Nephron progenitor cell (in vitro differentiated cells): ENCODE results near the gene ZBTB7C.

Experiments used
- DNase-seq: peaks from one replicate; pipeline ENCODE4 v3.0.0; 2021
- H3K27ac Mint-ChIP-seq: 2 replicates; pipeline ENCODE4 v1.8.0; 2021; ENCODE audit warnings: mild to moderate bottlenecking, moderate library complexity, mixed read lengths
- H3K27me3 Mint-ChIP-seq: 2 replicates; pipeline ENCODE4 v1.8.0; 2021; ENCODE audit warnings: mild to moderate bottlenecking, low read depth, mixed read lengths; ENCODE audit not compliant: poor library complexity
- H3K36me3 Mint-ChIP-seq: 2 replicates; pipeline ENCODE4 v1.8.0; 2021; ENCODE audit warnings: low read depth, mixed read lengths
- H3K4me1 Mint-ChIP-seq: 2 replicates; pipeline ENCODE4 v1.8.0; 2021; ENCODE audit warnings: mixed read lengths
- H3K4me3 Mint-ChIP-seq: 2 replicates; pipeline ENCODE4 v1.8.0; 2021; ENCODE audit warnings: mild to moderate bottlenecking, moderate library complexity, mixed read lengths
- H3K9me3 Mint-ChIP-seq: 2 replicates; pipeline ENCODE4 v1.8.0; 2021; ENCODE audit warnings: mild to moderate bottlenecking, moderate library complexity, mixed read lengths
- TF ChIP-seq, protein P1 (sequence below): fragments of 200-600 bp; sonication (generic); IDR thresholded peaks from 2 replicates; pipeline ENCODE4 v1.5.0; 2021; ENCODE audit warnings: antibody characterized with exemption

Gene ZBTB7C

DNA sequence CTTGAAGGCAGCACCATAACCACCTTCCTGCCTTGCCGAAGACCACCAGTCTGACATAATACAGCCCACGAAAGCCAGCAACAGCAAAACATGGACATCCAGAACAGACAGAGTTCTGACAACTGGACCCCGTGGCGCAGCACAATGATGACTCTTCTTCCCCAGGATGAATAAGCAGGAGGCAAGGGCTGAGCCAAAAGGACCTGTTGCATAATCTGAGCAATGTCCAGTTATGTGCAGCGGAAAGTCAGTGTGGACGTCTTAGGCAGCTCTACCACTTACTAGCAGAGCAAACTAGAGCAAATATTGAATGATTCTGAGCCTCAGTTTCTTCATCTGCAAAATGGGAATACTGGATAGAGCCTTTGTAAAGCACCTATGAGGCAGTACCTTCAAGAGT lies 225.1 kb downstream of the ZBTB7C start:
- TF ChIP-seq, protein P1, sequence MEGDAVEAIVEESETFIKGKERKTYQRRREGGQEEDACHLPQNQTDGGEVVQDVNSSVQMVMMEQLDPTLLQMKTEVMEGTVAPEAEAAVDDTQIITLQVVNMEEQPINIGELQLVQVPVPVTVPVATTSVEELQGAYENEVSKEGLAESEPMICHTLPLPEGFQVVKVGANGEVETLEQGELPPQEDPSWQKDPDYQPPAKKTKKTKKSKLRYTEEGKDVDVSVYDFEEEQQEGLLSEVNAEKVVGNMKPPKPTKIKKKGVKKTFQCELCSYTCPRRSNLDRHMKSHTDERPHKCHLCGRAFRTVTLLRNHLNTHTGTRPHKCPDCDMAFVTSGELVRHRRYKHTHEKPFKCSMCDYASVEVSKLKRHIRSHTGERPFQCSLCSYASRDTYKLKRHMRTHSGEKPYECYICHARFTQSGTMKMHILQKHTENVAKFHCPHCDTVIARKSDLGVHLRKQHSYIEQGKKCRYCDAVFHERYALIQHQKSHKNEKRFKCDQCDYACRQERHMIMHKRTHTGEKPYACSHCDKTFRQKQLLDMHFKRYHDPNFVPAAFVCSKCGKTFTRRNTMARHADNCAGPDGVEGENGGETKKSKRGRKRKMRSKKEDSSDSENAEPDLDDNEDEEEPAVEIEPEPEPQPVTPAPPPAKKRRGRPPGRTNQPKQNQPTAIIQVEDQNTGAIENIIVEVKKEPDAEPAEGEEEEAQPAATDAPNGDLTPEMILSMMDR = no peak
- H3K36me3 Mint-ChIP-seq = no peaks in the 10 kb centered on the region
- DNase-seq = no peak
- no peak overlapping the region for H3K4me3 Mint-ChIP-seq
- peaks cover 75% of the 10 kb centered on the region for H3K4me1 Mint-ChIP-seq
- peaks cover 11% of the 10 kb centered on the region for H3K27me3 Mint-ChIP-seq
- H3K27ac Mint-ChIP-seq = no peak overlapping the region
- no peaks in the 10 kb centered on the region for H3K9me3 Mint-ChIP-seq

DNA sequence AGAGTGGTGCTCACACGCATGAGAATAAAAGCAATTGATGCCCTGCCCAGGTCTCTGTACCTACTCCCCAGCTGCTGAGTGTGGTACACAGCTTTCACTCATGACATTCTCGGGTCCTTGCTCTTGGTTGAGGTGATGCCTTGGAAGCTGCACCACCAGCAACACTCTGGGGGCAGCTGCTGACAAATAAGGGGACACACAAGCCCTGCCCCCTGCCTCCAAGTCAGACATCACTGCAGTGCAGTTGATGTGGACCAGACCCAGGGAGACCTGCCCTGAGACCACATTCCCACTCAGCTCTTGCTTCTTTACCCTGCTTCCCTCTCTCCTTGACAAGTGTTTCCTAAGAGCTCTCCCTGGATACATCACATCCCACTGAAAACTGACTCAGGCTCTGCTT lies 225.6 kb downstream of the ZBTB7C start:
- Mint-ChIP-seq H3K9me3 (no peaks in the 10 kb centered on the region), H3K4me3 (no peak overlapping the region), H3K4me1 (peaks cover 72% of the 10 kb centered on the region), H3K27ac (no peak overlapping the region), H3K36me3 (no peaks in the 10 kb centered on the region), H3K27me3 (peaks cover 11% of the 10 kb centered on the region)
- no peak for DNase-seq
- TF ChIP-seq, protein P1 = no peak

DNA sequence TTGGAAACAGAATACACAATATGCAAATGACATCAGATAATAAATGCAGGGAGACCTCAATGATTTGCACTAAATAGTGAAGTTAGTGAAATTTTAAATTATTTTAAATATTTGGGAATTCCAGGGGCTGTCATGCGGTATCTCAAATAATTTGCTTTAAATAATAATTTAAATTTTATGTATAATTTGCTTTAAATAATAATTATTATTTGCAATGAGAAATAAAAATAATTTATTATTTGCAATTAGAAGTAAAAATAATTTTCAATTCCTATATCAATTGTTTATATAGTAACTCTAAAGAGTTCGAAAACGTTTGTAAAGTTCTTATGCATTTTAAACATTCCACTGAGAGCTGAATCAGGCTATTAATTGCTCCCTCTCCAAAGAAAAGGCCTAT lies 226.4 kb downstream of the ZBTB7C start:
- no peak overlapping the region for H3K27ac Mint-ChIP-seq
- peaks cover 11% of the 10 kb centered on the region for H3K27me3 Mint-ChIP-seq
- DNase-seq = no peak
- H3K36me3 Mint-ChIP-seq = no peaks in the 10 kb centered on the region
- H3K4me1 Mint-ChIP-seq = peaks cover 64% of the 10 kb centered on the region
- peak overlapping the region; percentile 5 for H3K4me3 Mint-ChIP-seq
- no peaks in the 10 kb centered on the region for H3K9me3 Mint-ChIP-seq
- TF ChIP-seq, protein P1 = no peak

DNA sequence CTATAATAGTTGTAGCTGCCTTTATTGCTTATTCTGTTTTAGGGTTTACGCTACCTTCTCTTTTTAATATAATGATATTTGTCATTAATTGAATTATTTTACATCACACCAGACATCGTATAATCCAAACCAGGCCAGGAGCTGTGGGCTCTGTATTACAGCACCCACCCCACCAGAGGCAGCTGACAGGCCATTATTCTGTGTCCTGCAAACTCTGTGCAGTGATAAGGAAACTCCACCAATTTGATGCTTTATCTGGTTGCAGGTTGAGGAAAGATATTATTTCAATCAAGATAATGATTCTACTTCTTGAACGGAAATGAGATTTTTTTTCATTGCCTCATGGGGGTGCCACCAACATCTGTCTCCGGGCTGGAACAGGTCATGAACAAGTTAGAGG lies 227.3 kb downstream of the ZBTB7C start:
- DNase-seq = no peak
- no peak overlapping the region for H3K4me3 Mint-ChIP-seq
- peak overlapping the region; percentile 86 for H3K27ac Mint-ChIP-seq
- peaks cover 11% of the 10 kb centered on the region for H3K27me3 Mint-ChIP-seq
- TF ChIP-seq, protein P1 = no peak
- peaks cover 58% of the 10 kb centered on the region for H3K4me1 Mint-ChIP-seq
- no peaks in the 10 kb centered on the region for H3K9me3 Mint-ChIP-seq
- no peaks in the 10 kb centered on the region for H3K36me3 Mint-ChIP-seq

DNA sequence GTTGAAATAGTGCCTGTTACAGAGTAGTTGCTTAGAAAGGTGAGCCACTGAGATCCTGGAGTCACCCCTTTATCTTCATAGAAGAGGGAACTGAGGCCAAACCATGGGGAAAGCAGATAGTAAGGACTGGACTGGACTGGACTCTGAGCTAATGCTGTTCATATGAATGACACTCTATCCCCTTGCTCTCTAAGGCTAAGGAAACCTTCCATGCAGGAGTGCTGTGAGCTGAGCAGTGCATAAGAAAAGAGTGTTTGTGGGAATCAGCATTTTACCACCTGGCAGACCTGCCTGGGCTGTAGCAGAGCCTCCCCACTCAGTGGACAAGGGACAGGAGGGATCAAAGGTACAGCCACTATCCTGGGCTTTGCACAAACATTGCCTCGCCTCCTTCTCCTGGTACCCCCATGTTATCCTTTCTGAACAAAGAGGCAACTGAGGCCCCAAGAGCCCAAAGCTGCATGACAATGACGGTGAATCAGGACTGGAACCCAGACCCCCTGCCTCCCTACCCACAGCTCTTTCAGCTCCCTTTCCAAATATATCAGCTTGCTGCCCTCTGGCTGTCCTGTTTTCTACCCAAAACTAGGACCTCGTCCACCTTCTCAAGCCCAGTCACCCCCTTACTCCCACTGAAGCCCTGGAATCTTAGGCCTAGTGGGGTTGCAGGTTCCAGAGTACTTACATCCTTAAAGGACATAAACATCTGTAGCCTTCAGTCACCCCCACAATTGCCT lies 227.9 kb downstream of the ZBTB7C start:
- DNase-seq = no peak
- Mint-ChIP-seq H3K36me3 (no peaks in the 10 kb centered on the region), H3K4me1 (peaks cover 52% of the 10 kb centered on the region), H3K4me3 (no peak overlapping the region), H3K27me3 (peaks cover 11% of the 10 kb centered on the region), H3K9me3 (no peaks in the 10 kb centered on the region), H3K27ac (peak overlapping the region; percentile 57)
- TF ChIP-seq, protein P1 = no peak

DNA sequence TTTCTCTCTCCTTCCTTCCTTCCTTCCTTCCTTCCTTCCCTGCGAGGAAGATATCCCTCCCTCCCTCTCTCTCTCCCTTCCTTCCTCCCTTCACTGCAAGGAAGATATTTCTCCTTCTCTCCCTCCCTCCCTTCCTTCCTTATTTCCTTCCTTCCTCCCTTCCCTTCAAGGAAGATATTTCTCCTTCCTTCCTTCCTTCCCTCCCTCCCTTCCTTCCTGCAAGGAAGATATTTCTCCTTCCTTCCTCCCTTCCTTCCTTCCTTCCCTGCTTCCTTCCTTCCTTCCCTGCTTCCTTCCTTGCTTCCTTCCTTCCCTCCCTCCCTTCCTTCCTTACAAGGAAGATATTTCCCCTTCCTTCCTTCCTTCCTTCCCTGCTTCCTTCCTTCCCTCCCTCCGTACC lies 229.5 kb downstream of the ZBTB7C start:
- TF ChIP-seq, protein P1 = no peak
- peaks cover 15% of the 10 kb centered on the region for H3K27me3 Mint-ChIP-seq
- no peak for DNase-seq
- H3K9me3 Mint-ChIP-seq = no peaks in the 10 kb centered on the region
- no peaks in the 10 kb centered on the region for H3K36me3 Mint-ChIP-seq
- no peak overlapping the region for H3K27ac Mint-ChIP-seq
- H3K4me3 Mint-ChIP-seq = no peak overlapping the region
- H3K4me1 Mint-ChIP-seq = peaks cover 36% of the 10 kb centered on the region
